HepG2 (cell line): ENCODE data around the gene B4GALT5. TPM values are rescaled to one million over a fixed set of nuclear protein-coding genes. Genes with fewer than 3 reads are reported as not detected.
"Not testable (repeated sequence)": the region's sequence is repeated elsewhere in the genome, so short reads cannot be mapped to it uniquely, and the experiment has no call there.

Experiments used
- ATAC-seq: fragments of 200-7000 bp; cut with Tn5 transposase; 3 replicates; pipeline ENCODE4 v1.9.1; 2020; ENCODE audit warnings: mild to moderate bottlenecking, moderate library complexity
- BruUV-seq: library from RNA; stranded (reverse); fragments of 400-500 nt; replicated peaks from 2 replicates; lab custom pipeline; 2021; lab: Mats Ljungman, UMichigan
- CTCF ChIA-PET: fragments of 300-600 bp; formaldehyde crosslinking; extraction: SDS; loops from one replicate; lab custom pipeline; 2021; ENCODE audit warnings: low total read pairs, inconsistent platforms, low intra/inter-chr PET ratio; lab: Yijun Ruan, JAX
- POLR2A ChIA-PET: fragments of 350-600 bp; sonication (Branson Sonifier 250); formaldehyde crosslinking; loops from one replicate; lab custom pipeline; 2020; ENCODE audit warnings: antibody characterized with exemption, inconsistent platforms; lab: Yijun Ruan, JAX
- DNase-seq: peaks from one replicate; pipeline ENCODE4 v3.0.0-alpha.2; 2015; ENCODE audit warnings: low spot score
- FAIRE-seq: peaks from 3 replicates; lab custom pipeline; 2011; peaks lifted over from hg19 to GRCh38; lab: Jason Lieb, UNC
- H2AFZ ChIP-seq: one replicate; pipeline ENCODE4 v1.6.1; 2011; ENCODE audit warnings: low read length, inconsistent platforms
- H3K27ac ChIP-seq: fragments of 300-600 bp; 3 replicates; pipeline ENCODE4 v1.8.0; 2011; ENCODE audit warnings: mixed run types, mild to moderate bottlenecking, mixed read lengths, low read length, inconsistent platforms; ENCODE audit not compliant: insufficient read depth; ENCODE audit errors: extremely low read length
- H3K27me3 ChIP-seq, 2 experiments: fragments of 200-600 bp in 1 of 2; 2 replicates in 1 of 2; 3 replicates in 1 of 2; pipeline versions ENCODE4 v1.6.0 to v1.8.0; 2011; ENCODE audit warnings: low read length in 2 of 2, mild to moderate bottlenecking in 2 of 2, moderate library complexity in 2 of 2, inconsistent platforms in 1 of 2; ENCODE audit not compliant: insufficient read depth in 2 of 2, control insufficient read depth in 1 of 2
- H3K36me3 ChIP-seq, 2 experiments: fragments of 200-600 bp in 1 of 2; replicated peaks in 1 of 2; 2 replicates in 1 of 2; 3 replicates in 1 of 2; pipeline versions ENCODE4 v1.5.1 to v1.8.0; 2011; ENCODE audit warnings: low read length in 2 of 2, inconsistent platforms in 1 of 2; ENCODE audit not compliant: insufficient read depth in 2 of 2, control insufficient read depth in 1 of 2
- H3K4me1 ChIP-seq: 2 replicates; pipeline ENCODE4 v1.5.1; 2012; ENCODE audit warnings: low read length, inconsistent platforms; ENCODE audit not compliant: insufficient read depth
- H3K4me2 ChIP-seq: 2 replicates; pipeline ENCODE4 v1.6.0; 2011; ENCODE audit warnings: low read depth, low read length, inconsistent platforms
- H3K4me3 ChIP-seq, 3 experiments: fragments of 200-600 bp in 1 of 3; sonication (generic), shearing (Covaris generic) in 1 of 3; replicated peaks in 1 of 3; 2 replicates each; pipeline ENCODE4 v1.5.1; 2011 to 2016; ENCODE audit warnings: low read length in 3 of 3, inconsistent platforms in 2 of 3, low read depth in 2 of 3, mild to moderate bottlenecking in 2 of 3, control low read depth in 1 of 3, mixed read lengths in 1 of 3; ENCODE audit not compliant: insufficient read depth in 1 of 3
- H3K79me2 ChIP-seq: one replicate; pipeline ENCODE4 v1.6.1; 2011; ENCODE audit warnings: low read length, inconsistent platforms; ENCODE audit not compliant: insufficient read depth
- H3K9ac ChIP-seq: 2 replicates; pipeline ENCODE4 v1.6.0; 2011; ENCODE audit warnings: mild to moderate bottlenecking, low read depth, low read length, inconsistent platforms; ENCODE audit not compliant: insufficient read depth
- H3K9me3 ChIP-seq: 2 replicates; pipeline ENCODE4 v1.5.1; 2012; ENCODE audit warnings: mild to moderate bottlenecking, low read length
- H4K20me1 ChIP-seq: 2 replicates; pipeline ENCODE4 v1.6.0; 2011; ENCODE audit warnings: inconsistent platforms, mild to moderate bottlenecking, low read length, moderate library complexity; ENCODE audit not compliant: insufficient read depth
- ARHGAP35 ChIP-seq: sonication (generic); formaldehyde crosslinking; IDR thresholded peaks from 2 replicates; pipeline ENCODE4 v1.9.0; 2022; ENCODE audit warnings: mild to moderate bottlenecking, inconsistent platforms, moderate library complexity, missing genetic modification reagents, borderline replicate concordance
- ETV6 ChIP-seq: sonication (generic); formaldehyde crosslinking; conservative IDR thresholded peaks from 2 replicates; pipeline ENCODE4 v1.4.0; 2020; ENCODE audit warnings: missing genetic modification reagents
- ZBTB38 ChIP-seq: sonication (generic); formaldehyde crosslinking; IDR thresholded peaks from 2 replicates; pipeline ENCODE4 v1.5.1; 2020; ENCODE audit warnings: mild to moderate bottlenecking, missing genetic modification reagents
- ZKSCAN8 ChIP-seq: IDR thresholded peaks from 2 replicates; pipeline ENCODE4 v1.6.1; 2016; ENCODE audit warnings: borderline replicate concordance, missing genetic modification reagents, missing compliant biosample characterization
- ZNF335 ChIP-seq: sonication (generic); formaldehyde crosslinking; IDR thresholded peaks from 2 replicates; pipeline ENCODE4 v1.4.0; 2020; ENCODE audit warnings: missing genetic modification reagents
- ZSCAN22 ChIP-seq: sonication (generic); formaldehyde crosslinking; IDR thresholded peaks from 2 replicates; pipeline ENCODE4 v1.4.0; 2020; ENCODE audit warnings: mild to moderate bottlenecking, missing genetic modification reagents
- WGBS: methylation state at CpG from one replicate; pipeline ENCODE4 v1.1.6; 2017; ENCODE audit warnings: low lambda C conversion rate; 5-methylcytosine and 5-hydroxymethylcytosine counted together
- in situ Hi-C: cut with HindIII; loops from 2 replicates; pipeline ENCODE4 v1.10.0; 2017; ENCODE audit warnings: low pct_unique_long_range_greater_than_20kb; ENCODE audit not compliant: extremely low pct_ligation_motif_present
- intact Hi-C: fragments of 100-400 bp; cut with micrococcal nuclease; formaldehyde crosslinking; loops from one replicate; pipeline ENCODE4 v1.10.0; 2022; ENCODE audit not compliant: unreplicated experiment
- polyA plus RNA-seq, 8 experiments: library from polyadenylated mRNA; depleted of rRNA in 3 of 8; stranded (reverse) in 7 of 8; unstranded in 1 of 8; fragments of >200 nt; fragmentation: Illumina TruSeq in 4 of 8; extraction: Trizol in 4 of 8; gene quantifications; 2 replicates each; pipeline versions ENCODE4 v1.2.1 to v1.2.3, GENCODE V29; 2011 to 2016; ENCODE audit warnings: low read depth in 4 of 8, missing spikeins in 1 of 8, mixed read lengths in 1 of 8; ENCODE audit not compliant: insufficient read depth in 1 of 8
- total RNA-seq, 5 experiments: library from RNA; depleted of rRNA; stranded (reverse); fragments of >200 nt; fragmentation: Illumina TruSeq; extraction: Trizol; gene quantifications; 2 replicates each; pipeline ENCODE4 v1.2.3, GENCODE V29; 2016; ENCODE audit warnings: low read depth in 1 of 5
- TF ChIP-seq, protein P1 (sequence below): sonication (generic); formaldehyde crosslinking; IDR thresholded peaks from 2 replicates; pipeline ENCODE4 v1.4.0; 2020; ENCODE audit warnings: mild to moderate bottlenecking, missing genetic modification reagents
- TF ChIP-seq, protein P2 (sequence below), 2 experiments: IDR thresholded peaks; 2 replicates each; pipeline ENCODE4 v1.6.1; 2011 to 2012; ENCODE audit warnings: low read length in 2 of 2, borderline replicate concordance in 1 of 2, low read depth in 1 of 2, mild to moderate bottlenecking in 1 of 2, moderate library complexity in 1 of 2

Gene B4GALT5
- total and polyA plus RNA-seq, 2 of the 13 experiments (the other 11 are each of a cell fraction or from before 2014, with no cell fraction given): 27.3 to 30.9 TPM

DNA sequence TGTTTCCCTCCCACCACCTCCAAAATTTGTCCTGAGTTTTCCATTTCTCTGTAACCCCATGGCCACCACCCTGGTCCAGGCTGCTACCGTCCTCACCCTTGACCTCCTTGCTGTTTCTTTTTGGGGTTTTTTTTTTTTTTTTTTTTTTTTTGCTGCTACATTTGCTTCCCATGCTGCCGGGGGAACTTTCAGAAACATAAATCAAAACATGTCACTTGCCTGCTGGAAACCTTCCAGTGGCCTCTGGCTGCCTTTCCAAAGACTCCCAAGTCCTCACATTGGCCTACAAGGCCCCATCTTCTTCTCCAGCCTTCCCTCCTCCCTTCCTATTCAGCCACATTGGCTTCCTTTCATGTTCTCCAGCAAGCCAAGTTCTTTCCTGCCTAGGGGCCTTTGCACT, 95.4 kb downstream of the B4GALT5 start (continued):
- TF ChIP-seq ZKSCAN8 (no peak), ARHGAP35 (CRISPR knock-in tag) (no peak), ZNF335 (no peak), ETV6 (CRISPR knock-in tag) (no peak), ZBTB38 (CRISPR knock-in tag) (no peak), ZSCAN22 (CRISPR knock-in tag) (no peak)
- TF ChIP-seq, protein P1, sequence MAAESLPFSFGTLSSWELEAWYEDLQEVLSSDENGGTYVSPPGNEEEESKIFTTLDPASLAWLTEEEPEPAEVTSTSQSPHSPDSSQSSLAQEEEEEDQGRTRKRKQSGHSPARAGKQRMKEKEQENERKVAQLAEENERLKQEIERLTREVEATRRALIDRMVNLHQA (CRISPR knock-in tag): no peak
- TF ChIP-seq, protein P2, sequence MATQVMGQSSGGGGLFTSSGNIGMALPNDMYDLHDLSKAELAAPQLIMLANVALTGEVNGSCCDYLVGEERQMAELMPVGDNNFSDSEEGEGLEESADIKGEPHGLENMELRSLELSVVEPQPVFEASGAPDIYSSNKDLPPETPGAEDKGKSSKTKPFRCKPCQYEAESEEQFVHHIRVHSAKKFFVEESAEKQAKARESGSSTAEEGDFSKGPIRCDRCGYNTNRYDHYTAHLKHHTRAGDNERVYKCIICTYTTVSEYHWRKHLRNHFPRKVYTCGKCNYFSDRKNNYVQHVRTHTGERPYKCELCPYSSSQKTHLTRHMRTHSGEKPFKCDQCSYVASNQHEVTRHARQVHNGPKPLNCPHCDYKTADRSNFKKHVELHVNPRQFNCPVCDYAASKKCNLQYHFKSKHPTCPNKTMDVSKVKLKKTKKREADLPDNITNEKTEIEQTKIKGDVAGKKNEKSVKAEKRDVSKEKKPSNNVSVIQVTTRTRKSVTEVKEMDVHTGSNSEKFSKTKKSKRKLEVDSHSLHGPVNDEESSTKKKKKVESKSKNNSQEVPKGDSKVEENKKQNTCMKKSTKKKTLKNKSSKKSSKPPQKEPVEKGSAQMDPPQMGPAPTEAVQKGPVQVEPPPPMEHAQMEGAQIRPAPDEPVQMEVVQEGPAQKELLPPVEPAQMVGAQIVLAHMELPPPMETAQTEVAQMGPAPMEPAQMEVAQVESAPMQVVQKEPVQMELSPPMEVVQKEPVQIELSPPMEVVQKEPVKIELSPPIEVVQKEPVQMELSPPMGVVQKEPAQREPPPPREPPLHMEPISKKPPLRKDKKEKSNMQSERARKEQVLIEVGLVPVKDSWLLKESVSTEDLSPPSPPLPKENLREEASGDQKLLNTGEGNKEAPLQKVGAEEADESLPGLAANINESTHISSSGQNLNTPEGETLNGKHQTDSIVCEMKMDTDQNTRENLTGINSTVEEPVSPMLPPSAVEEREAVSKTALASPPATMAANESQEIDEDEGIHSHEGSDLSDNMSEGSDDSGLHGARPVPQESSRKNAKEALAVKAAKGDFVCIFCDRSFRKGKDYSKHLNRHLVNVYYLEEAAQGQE (IDR thresholded peaks at IDR 0.05; ENCODE audit: borderline replicate concordance in 1 of 2, low read depth in 1 of 2, low read length in 2 of 2): no peak

DNA sequence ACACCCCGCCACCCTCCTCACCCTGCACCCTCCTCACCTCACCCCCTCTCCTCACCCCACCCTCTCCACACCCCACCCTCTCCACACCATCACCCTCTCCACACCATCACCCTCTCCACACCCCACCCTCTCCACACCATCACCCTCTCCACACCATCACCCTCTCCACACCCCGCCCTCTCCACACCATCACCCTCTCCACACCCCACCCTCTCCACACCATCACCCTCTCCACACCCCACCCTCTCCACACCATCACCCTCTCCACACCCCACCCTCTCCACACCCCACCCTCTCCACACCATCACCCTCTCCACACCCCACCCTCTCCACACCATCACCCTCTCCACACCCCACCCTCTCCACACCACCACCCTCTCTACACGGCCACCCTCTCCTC, 96.3 kb downstream of the B4GALT5 start:
- WGBS: 35% methylated on average over 3 of the region's 3 CpGs
- H3K36me3 ChIP-seq, FAIRE-seq, H3K4me3 ChIP-seq, BruUV-seq, H3K79me2 ChIP-seq, CTCF ChIA-PET, ATAC-seq, H3K4me2 ChIP-seq, in situ Hi-C loops, H3K9ac ChIP-seq, H3K27ac ChIP-seq, intact Hi-C loops, H4K20me1 ChIP-seq, H3K9me3 ChIP-seq, DNase-seq, H2AFZ ChIP-seq, POLR2A ChIA-PET, H3K27me3 ChIP-seq: not testable (repeated sequence)
- H3K4me1 ChIP-seq: peaks cover 54% of the 10 kb centered on the region
